HEK293 (cell line): ENCODE results near the gene SH3BP4.

Experiments used
- CTCF ChIA-PET: fragments of 350-600 bp; formaldehyde crosslinking; extraction: SDS; loops from one replicate; lab custom pipeline; 2021; ENCODE audit warnings: antibody characterized with exemption; lab: Yijun Ruan, JAX
- POLR2A ChIA-PET: fragments of 300-600 bp; formaldehyde crosslinking; extraction: SDS; loops from one replicate; lab custom pipeline; 2020; ENCODE audit warnings: antibody characterized with exemption, inconsistent platforms; lab: Yijun Ruan, JAX
- H3K27ac ChIP-seq: fragments of 200-500 bp; sonication (Bioruptor generic); 2 replicates; pipeline ENCODE4 v1.5.1; 2014; ENCODE audit warnings: low read depth, low read length, control low read depth, inconsistent platforms; ENCODE audit errors: extremely low read depth
- H3K36me3 ChIP-seq, 2 experiments: fragments of 200-500 bp in 1 of 2; sonication (Bioruptor generic) in 1 of 2; 1 replicate in 1 of 2; 2 replicates in 1 of 2; pipeline ENCODE4 v1.5.1; 2014 to 2017; ENCODE audit warnings: inconsistent platforms in 2 of 2, low read length in 2 of 2; ENCODE audit not compliant: control insufficient read depth in 2 of 2, insufficient read depth in 1 of 2
- H3K4me1 ChIP-seq: fragments of 200-500 bp; sonication (Bioruptor generic); 2 replicates; pipeline ENCODE4 v1.5.1; 2014; ENCODE audit warnings: mild to moderate bottlenecking, low read length, inconsistent platforms; ENCODE audit not compliant: control insufficient read depth, insufficient read depth
- H3K4me3 ChIP-seq: 2 replicates; pipeline ENCODE4 v1.5.1; 2011; ENCODE audit warnings: low read depth, mild to moderate bottlenecking, control low read depth, low read length, moderate library complexity
- H3K9me3 ChIP-seq: fragments of 200-500 bp; sonication (Bioruptor generic); 2 replicates; pipeline ENCODE4 v1.5.1; 2014; ENCODE audit warnings: low read depth, low read length, inconsistent platforms; ENCODE audit not compliant: control insufficient read depth, insufficient read depth
- CTCF ChIP-seq: fragments of 450-650 bp; formaldehyde crosslinking; IDR thresholded peaks from 2 replicates; pipeline ENCODE4 v1.5.1; 2016; ENCODE audit warnings: missing biosample characterization, missing genetic modification characterization
- HOXC10 ChIP-seq: sonication (generic); formaldehyde crosslinking; IDR thresholded peaks from 2 replicates; pipeline ENCODE4 v1.8.1; 2023; ENCODE audit warnings: mild to moderate bottlenecking, missing genetic modification reagents
- PRDM2 ChIP-seq: fragments of 450-650 bp; formaldehyde crosslinking; IDR thresholded peaks from 2 replicates; pipeline ENCODE4 v1.5.1; 2016; ENCODE audit warnings: missing biosample characterization, missing genetic modification characterization, borderline replicate concordance
- REST ChIP-seq: fragments of 450-650 bp; formaldehyde crosslinking; IDR thresholded peaks from 2 replicates; pipeline ENCODE4 v1.5.1; 2016; ENCODE audit warnings: missing biosample characterization, missing genetic modification characterization
- SALL2 ChIP-seq: fragments of 450-650 bp; formaldehyde crosslinking; IDR thresholded peaks from 2 replicates; pipeline ENCODE4 v1.5.0; 2017; ENCODE audit warnings: missing biosample characterization, mild to moderate bottlenecking, missing genetic modification characterization, borderline replicate concordance
- TSHZ1 ChIP-seq: fragments of 450-650 bp; formaldehyde crosslinking; IDR thresholded peaks from 2 replicates; pipeline ENCODE4 v1.5.1; 2016; ENCODE audit warnings: missing biosample characterization, missing genetic modification characterization, borderline replicate concordance
- ZBTB1 ChIP-seq: fragments of 450-650 bp; formaldehyde crosslinking; IDR thresholded peaks from 2 replicates; pipeline ENCODE4 v1.5.1; 2016; ENCODE audit warnings: missing biosample characterization, missing genetic modification characterization
- ZFP37 ChIP-seq: fragments of 450-650 bp; formaldehyde crosslinking; IDR thresholded peaks from 2 replicates; pipeline ENCODE4 v1.5.1; 2016; ENCODE audit warnings: missing biosample characterization, missing genetic modification characterization
- ZIC2 ChIP-seq: fragments of 450-650 bp; formaldehyde crosslinking; IDR thresholded peaks from 2 replicates; pipeline ENCODE4 v1.5.1; 2016; ENCODE audit warnings: missing biosample characterization, missing genetic modification characterization
- ZNF138 ChIP-seq: fragments of 450-650 bp; formaldehyde crosslinking; IDR thresholded peaks from 2 replicates; pipeline ENCODE4 v1.5.1; 2016; ENCODE audit warnings: missing biosample characterization, missing genetic modification characterization, borderline replicate concordance
- ZNF146 ChIP-seq: fragments of 450-650 bp; formaldehyde crosslinking; IDR thresholded peaks from 2 replicates; pipeline ENCODE4 v1.5.1; 2016; ENCODE audit warnings: missing biosample characterization, missing genetic modification characterization
- ZNF274 ChIP-seq, 2 experiments: fragments of 200-500 bp in 1 of 2; fragments of 450-650 bp in 1 of 2; sonication (Bioruptor generic) in 1 of 2; formaldehyde crosslinking in 1 of 2; IDR thresholded peaks; 2 replicates each; pipeline versions ENCODE4 v1.5.1 to v1.6.1; 2014 to 2016; ENCODE audit warnings: borderline replicate concordance in 1 of 2, inconsistent platforms in 1 of 2, low read length in 1 of 2, missing biosample characterization in 1 of 2, missing genetic modification characterization in 1 of 2
- ZNF280D ChIP-seq: fragments of 450-650 bp; formaldehyde crosslinking; IDR thresholded peaks from 2 replicates; pipeline ENCODE4 v1.5.1; 2016; ENCODE audit warnings: missing biosample characterization, missing genetic modification characterization
- ZNF501 ChIP-seq: fragments of 450-650 bp; formaldehyde crosslinking; IDR thresholded peaks from 2 replicates; pipeline ENCODE4 v1.5.1; 2016; ENCODE audit warnings: missing biosample characterization, missing genetic modification characterization
- ZNF510 ChIP-seq: fragments of 450-650 bp; formaldehyde crosslinking; IDR thresholded peaks from 2 replicates; pipeline ENCODE4 v1.5.1; 2018; ENCODE audit warnings: mild to moderate bottlenecking, missing genetic modification characterization, missing biosample characterization; ENCODE audit not compliant: insufficient replicate concordance
- ZNF629 ChIP-seq: fragments of 450-650 bp; formaldehyde crosslinking; IDR thresholded peaks from 2 replicates; pipeline ENCODE4 v1.5.1; 2017; ENCODE audit warnings: missing biosample characterization, missing genetic modification characterization
- ZNF660 ChIP-seq: fragments of 450-650 bp; IDR thresholded peaks from 2 replicates; pipeline ENCODE4 v1.5.1; 2018; ENCODE audit warnings: missing biosample characterization, mild to moderate bottlenecking, missing genetic modification characterization
- ZNF776 ChIP-seq: fragments of 450-650 bp; formaldehyde crosslinking; IDR thresholded peaks from 2 replicates; pipeline ENCODE4 v1.5.0; 2017; ENCODE audit warnings: missing biosample characterization, missing genetic modification characterization, borderline replicate concordance
- ZSCAN23 ChIP-seq: fragments of 450-650 bp; formaldehyde crosslinking; IDR thresholded peaks from 2 replicates; pipeline ENCODE4 v1.5.1; 2016; ENCODE audit warnings: missing biosample characterization, missing genetic modification characterization

The SH3BP4 gene

GRCh38 chr2:235006986-235007385 lies 55.2 kb downstream of the SH3BP4 start:
- H3K4me3 ChIP-seq: no peak overlapping the region
- no peak for TF ChIP-seq ZNF510
- TF ChIP-seq ZNF280D (tag by site-specific recombination): no peak
- no peak for TF ChIP-seq PRDM2 (tag by site-specific recombination)
- TF ChIP-seq ZNF629: no peak
- TF ChIP-seq ZNF501 (tag by site-specific recombination): no peak
- no peak for TF ChIP-seq TSHZ1
- no peak for TF ChIP-seq ZNF146 (tag by site-specific recombination)
- no peak for TF ChIP-seq ZFP37 (tag by site-specific recombination)
- no peak for TF ChIP-seq ZNF776
- no peak for TF ChIP-seq ZNF274 (IDR thresholded peaks at IDR 0.05; ENCODE audit: low read length)
- TF ChIP-seq ZNF274 (tag by site-specific recombination; IDR thresholded peaks at IDR 0.05; ENCODE audit: borderline replicate concordance): no peak
- no peak for TF ChIP-seq ZBTB1 (tag by site-specific recombination)
- no peak for TF ChIP-seq ZNF138 (tag by site-specific recombination)
- no peak for TF ChIP-seq CTCF (tag by site-specific recombination)
- TF ChIP-seq ZNF660 (tag by site-specific recombination): no peak
- no peak for TF ChIP-seq ZSCAN23 (tag by site-specific recombination)
- TF ChIP-seq SALL2 (tag by site-specific recombination): no peak
- TF ChIP-seq HOXC10 (CRISPR knock-in tag): no peak
- TF ChIP-seq ZIC2 (tag by site-specific recombination): no peak
- TF ChIP-seq REST (tag by site-specific recombination): no peak
- no peak overlapping the region for H3K27ac ChIP-seq
- CTCF ChIA-PET: interaction anchor here (0.6 kb wide), 1 partner anchor 51 kb away, joined by 5 read pairs; no protein-coding TSS in a partner anchor
- POLR2A ChIA-PET: no interaction called here
- H3K4me1 ChIP-seq: no peaks in the 10 kb centered on the region; the same call in 1 of the 2 replicates
- H3K9me3 ChIP-seq: no peaks in the 10 kb centered on the region
- no peaks in the 10 kb centered on the region for H3K36me3 ChIP-seq
